Measurements from ENCODE around the gene UNC5A.

Gene UNC5A

DNA sequence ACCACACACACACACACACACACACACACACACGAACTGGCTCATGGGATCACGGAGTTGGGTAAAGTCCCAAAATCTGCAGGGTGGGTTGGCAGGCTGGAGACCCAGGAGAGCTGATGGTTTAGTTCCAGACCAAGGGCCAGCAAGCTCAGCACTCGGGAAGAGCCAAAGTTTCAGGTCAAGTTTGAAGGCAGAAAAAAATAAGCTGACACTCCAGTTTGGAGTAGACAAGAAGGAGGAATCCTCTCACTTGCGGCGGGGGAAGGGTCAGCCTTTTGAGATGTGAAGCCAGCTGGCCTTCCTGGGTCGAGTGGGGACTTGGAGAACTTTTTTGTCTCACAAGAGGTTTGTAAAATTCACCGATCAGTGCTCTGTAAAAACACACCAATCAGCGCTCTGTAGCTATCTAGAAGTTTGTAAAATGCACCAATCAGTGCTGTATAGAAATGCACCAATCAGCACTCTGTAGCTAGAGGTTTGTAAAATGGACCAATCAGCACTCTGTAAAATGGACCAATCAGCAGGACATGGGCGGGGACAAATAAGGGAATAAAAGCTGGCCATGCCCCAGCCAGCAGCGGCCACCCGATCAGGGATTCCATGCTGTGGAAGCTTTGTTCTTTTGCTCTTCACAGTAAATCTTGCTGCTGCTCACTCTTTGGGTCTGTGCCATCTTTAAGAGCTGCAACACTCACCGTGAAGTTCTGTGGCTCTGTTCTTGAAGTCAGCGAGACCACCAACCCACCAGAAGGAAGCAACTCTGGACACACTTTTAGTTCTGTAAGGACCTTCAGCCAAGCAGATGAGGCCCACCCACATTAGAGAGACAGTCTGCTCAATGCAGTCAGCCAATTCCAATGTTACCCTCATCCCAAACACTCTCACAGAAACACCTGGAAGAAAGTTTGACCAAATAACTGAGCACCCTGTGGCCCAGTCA lies 37.8 kb upstream of the UNC5A start:
- no peak overlapping the region for H3K4ac ChIP-seq (ENCODE audit: low read length)
- no peak overlapping the region for H2BK15ac ChIP-seq (ENCODE audit: low read length)
- H3K27ac ChIP-seq (replicated peaks; ENCODE audit: low read length) = no peak overlapping the region
- H3K79me1 ChIP-seq (ENCODE audit: low read depth, low read length) = no peaks in the 10 kb centered on the region
- no peak for DNase-seq (ENCODE audit: low spot score)
- no peak overlapping the region for H3K9ac ChIP-seq (ENCODE audit: low read depth, low read length, poor library complexity)
- H2AK5ac ChIP-seq (ENCODE audit: low read depth, low read length) = no peak overlapping the region
- H2BK120ac ChIP-seq (ENCODE audit: low read depth, low read length) = no peak overlapping the region
- no peak overlapping the region for H3K4me2 ChIP-seq (ENCODE audit: insufficient read depth, low read length, poor library complexity, severe bottlenecking)
- H3K9me3 ChIP-seq (replicated peaks in 1 of 2; ENCODE audit: control insufficient read depth in 2 of 2, insufficient read depth in 1 of 2, low read depth in 1 of 2, low read length in 2 of 2) = peaks cover 0 to 2% of the 10 kb centered on the region in 2 donors
- H3K36me3 ChIP-seq (replicated peaks in 1 of 2; ENCODE audit: control insufficient read depth in 2 of 2, insufficient read depth in 2 of 2, low read length in 2 of 2) = no peaks in the 10 kb centered on the region
- H2BK12ac ChIP-seq (ENCODE audit: low read length) = no peak overlapping the region
- H3K4me3 ChIP-seq (ENCODE audit: low read length in 2 of 2) = no peak overlapping the region
- H4K91ac ChIP-seq (ENCODE audit: low read depth, low read length, poor library complexity) = no peak overlapping the region
- no peak overlapping the region for H3K14ac ChIP-seq (ENCODE audit: low read length)
- H3K23ac ChIP-seq (ENCODE audit: low read depth, low read length, poor library complexity) = no peak overlapping the region
- peaks cover 0 to 7% of the 10 kb centered on the region in 2 donors for H3K4me1 ChIP-seq (ENCODE audit: control insufficient read depth in 2 of 2, insufficient read depth in 1 of 2, low read depth in 1 of 2, low read length in 2 of 2)
- no peak overlapping the region for H4K8ac ChIP-seq (ENCODE audit: low read depth, low read length)
- H3K27me3 ChIP-seq (ENCODE audit: control insufficient read depth in 3 of 3, insufficient read depth in 3 of 3, low read depth in 1 of 3, low read length in 3 of 3) = peaks cover 0 to 38% (median 0%) of the 10 kb centered on the region in 3 experiments
- WGBS, 2 donors (ENCODE audit: extremely low coverage in 2 of 2, insufficient read length in 2 of 2, insufficient replicate concordance in 1 of 2) = no CpG with 5 or more reads among the region's 13 CpGs
- no peak overlapping the region for H2BK5ac ChIP-seq (ENCODE audit: low read length)
- no peak overlapping the region for H2AFZ ChIP-seq (ENCODE audit: low read length)
- no peak overlapping the region for H3K18ac ChIP-seq (ENCODE audit: low read length)

DNA sequence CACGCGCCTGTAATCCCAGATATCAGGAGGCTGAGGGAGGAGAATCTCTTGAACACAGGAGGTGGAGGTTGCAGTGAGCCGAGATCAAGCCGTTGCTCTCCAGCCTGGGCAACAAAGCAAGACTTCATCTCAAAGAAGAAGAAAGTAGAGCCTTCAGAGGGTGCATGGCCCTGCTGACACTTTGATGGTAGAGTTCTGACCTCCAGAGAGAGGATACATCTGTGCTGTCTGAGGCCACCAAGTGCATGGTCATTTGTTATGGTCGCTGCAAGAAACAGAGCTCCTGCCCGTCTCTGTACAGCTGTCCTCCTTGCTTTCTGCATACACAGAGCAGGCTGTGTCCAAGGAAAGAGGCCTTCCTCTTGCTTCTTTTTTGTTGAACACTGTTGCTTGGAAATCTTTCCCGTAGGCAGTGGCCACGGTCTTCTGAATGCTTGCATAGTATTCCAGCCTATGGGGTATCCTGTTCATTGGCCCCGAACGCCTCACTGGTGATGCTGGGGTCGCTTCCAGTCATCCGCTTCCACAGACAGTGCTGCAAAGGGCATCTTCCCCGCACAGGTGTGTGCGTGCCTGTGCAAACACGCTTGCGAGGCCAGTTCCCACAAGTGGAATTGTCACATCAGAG lies 36.8 kb upstream of the UNC5A start:
- H2BK12ac ChIP-seq (ENCODE audit: low read length) = no peak overlapping the region
- H3K9me3 ChIP-seq (replicated peaks in 1 of 2; ENCODE audit: control insufficient read depth in 2 of 2, insufficient read depth in 1 of 2, low read depth in 1 of 2, low read length in 2 of 2) = peaks cover 0 to 2% of the 10 kb centered on the region in 2 donors
- no peak overlapping the region for H3K18ac ChIP-seq (ENCODE audit: low read length)
- no peak overlapping the region for H4K8ac ChIP-seq (ENCODE audit: low read depth, low read length)
- H2AFZ ChIP-seq (ENCODE audit: low read length) = no peak overlapping the region
- no peak overlapping the region for H3K4me2 ChIP-seq (ENCODE audit: insufficient read depth, low read length, poor library complexity, severe bottlenecking)
- no peak overlapping the region for H3K27ac ChIP-seq (replicated peaks; ENCODE audit: low read length)
- no peak overlapping the region for H3K14ac ChIP-seq (ENCODE audit: low read length)
- DNase-seq (ENCODE audit: low spot score) = no peak
- no peak overlapping the region for H2BK15ac ChIP-seq (ENCODE audit: low read length)
- no peak overlapping the region for H2AK5ac ChIP-seq (ENCODE audit: low read depth, low read length)
- no peak overlapping the region for H3K23ac ChIP-seq (ENCODE audit: low read depth, low read length, poor library complexity)
- H2BK5ac ChIP-seq (ENCODE audit: low read length) = no peak overlapping the region
- peaks cover 0 to 7% of the 10 kb centered on the region in 2 donors for H3K4me1 ChIP-seq (ENCODE audit: control insufficient read depth in 2 of 2, insufficient read depth in 1 of 2, low read depth in 1 of 2, low read length in 2 of 2)
- no peak overlapping the region for H3K4me3 ChIP-seq (ENCODE audit: low read length in 2 of 2)
- no peak overlapping the region for H2BK120ac ChIP-seq (ENCODE audit: low read depth, low read length)
- WGBS, 2 donors (ENCODE audit: extremely low coverage in 2 of 2, insufficient read length in 2 of 2, insufficient replicate concordance in 1 of 2) = no CpG with 5 or more reads among the region's 16 CpGs
- H3K9ac ChIP-seq (ENCODE audit: low read depth, low read length, poor library complexity) = no peak overlapping the region
- H3K4ac ChIP-seq (ENCODE audit: low read length) = no peak overlapping the region
- no peak overlapping the region for H4K91ac ChIP-seq (ENCODE audit: low read depth, low read length, poor library complexity)
- H3K27me3 ChIP-seq (ENCODE audit: control insufficient read depth in 3 of 3, insufficient read depth in 3 of 3, low read depth in 1 of 3, low read length in 3 of 3) = peaks cover 0 to 43% (median 0%) of the 10 kb centered on the region in 3 experiments
- H3K79me1 ChIP-seq (ENCODE audit: low read depth, low read length) = no peaks in the 10 kb centered on the region
- no peaks in the 10 kb centered on the region for H3K36me3 ChIP-seq (replicated peaks in 1 of 2; ENCODE audit: control insufficient read depth in 2 of 2, insufficient read depth in 2 of 2, low read length in 2 of 2)

DNA sequence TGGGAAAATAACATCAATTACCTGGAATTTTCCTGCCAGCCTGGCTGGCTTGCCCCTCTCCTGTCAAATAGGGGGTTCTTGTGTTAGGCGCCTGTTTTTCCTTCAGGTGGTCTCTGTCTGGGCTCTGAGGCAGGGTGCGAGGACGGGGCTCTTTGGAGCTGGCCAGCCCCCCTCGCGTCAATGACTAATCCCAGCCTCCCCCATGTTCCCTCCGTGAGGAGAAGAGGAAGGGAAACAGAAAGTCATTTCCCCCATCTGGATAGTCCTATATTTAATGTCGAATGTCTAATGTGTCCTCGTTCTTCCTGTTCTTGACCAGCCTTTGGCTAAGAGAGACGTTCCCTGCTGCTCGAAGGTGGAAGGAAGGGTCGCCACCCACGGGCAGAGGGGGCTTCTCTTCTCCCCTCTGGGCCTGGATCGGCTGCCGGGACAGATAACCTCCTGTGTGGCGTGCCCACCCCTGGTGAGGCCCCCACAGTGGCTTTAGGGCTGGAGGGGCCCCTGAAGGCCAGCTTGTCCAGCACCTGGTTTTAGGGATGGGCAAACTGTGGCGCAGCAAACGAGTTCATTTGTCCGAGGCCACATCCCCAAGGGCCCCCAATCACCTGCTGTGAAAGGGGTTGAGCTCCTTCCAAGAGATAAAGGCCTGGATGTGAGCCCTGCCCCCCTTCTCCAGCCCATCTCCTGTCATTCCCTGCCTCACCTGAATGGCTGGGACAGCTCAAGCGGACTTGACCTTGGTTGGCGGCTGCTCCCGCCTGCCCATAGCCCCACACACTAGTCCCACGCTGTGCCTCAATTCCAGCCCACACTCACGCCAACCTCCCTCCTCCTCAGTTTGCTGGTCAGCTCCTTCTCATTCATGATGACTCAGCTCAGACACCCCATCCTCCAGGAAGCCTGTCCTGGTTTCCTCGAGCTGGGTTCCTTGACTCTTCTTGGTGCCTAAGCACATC lies 35.9 kb upstream of the UNC5A start:
- H3K36me3 ChIP-seq (replicated peaks in 1 of 2; ENCODE audit: control insufficient read depth in 2 of 2, insufficient read depth in 2 of 2, low read length in 2 of 2) = no peaks in the 10 kb centered on the region
- H3K4ac ChIP-seq (ENCODE audit: low read length) = no peak overlapping the region
- no peak for DNase-seq (ENCODE audit: low spot score)
- H3K18ac ChIP-seq (ENCODE audit: low read length) = peak overlapping the region; percentile 44
- H3K9me3 ChIP-seq (replicated peaks in 1 of 2; ENCODE audit: control insufficient read depth in 2 of 2, insufficient read depth in 1 of 2, low read depth in 1 of 2, low read length in 2 of 2) = peaks cover 0 to 2% of the 10 kb centered on the region in 2 donors
- H3K27ac ChIP-seq (replicated peaks; ENCODE audit: low read length) = no peak overlapping the region
- H4K91ac ChIP-seq (ENCODE audit: low read depth, low read length, poor library complexity) = no peak overlapping the region
- no peak overlapping the region for H3K14ac ChIP-seq (ENCODE audit: low read length)
- H3K79me1 ChIP-seq (ENCODE audit: low read depth, low read length) = no peaks in the 10 kb centered on the region
- no peak overlapping the region for H2BK5ac ChIP-seq (ENCODE audit: low read length)
- H2BK120ac ChIP-seq (ENCODE audit: low read depth, low read length) = no peak overlapping the region
- no peak overlapping the region for H2AFZ ChIP-seq (ENCODE audit: low read length)
- H2BK12ac ChIP-seq (ENCODE audit: low read length) = no peak overlapping the region
- no peak overlapping the region for H4K8ac ChIP-seq (ENCODE audit: low read depth, low read length)
- no peak overlapping the region for H3K4me2 ChIP-seq (ENCODE audit: insufficient read depth, low read length, poor library complexity, severe bottlenecking)
- H3K4me3 ChIP-seq (ENCODE audit: low read length in 2 of 2) = no peak overlapping the region
- WGBS, 2 donors (ENCODE audit: extremely low coverage in 2 of 2, insufficient read length in 2 of 2, insufficient replicate concordance in 1 of 2) = no CpG with 5 or more reads among the region's 24 CpGs
- H3K4me1 ChIP-seq (ENCODE audit: control insufficient read depth in 2 of 2, insufficient read depth in 1 of 2, low read depth in 1 of 2, low read length in 2 of 2) = peaks cover 0 to 7% of the 10 kb centered on the region in 2 donors
- peak overlapping the region; percentile 24 for H2BK15ac ChIP-seq (ENCODE audit: low read length)
- peak overlapping the region; percentile 22 for H3K9ac ChIP-seq (ENCODE audit: low read depth, low read length, poor library complexity)
- peaks cover 0 to 52% (median 0%) of the 10 kb centered on the region in 3 experiments for H3K27me3 ChIP-seq (ENCODE audit: control insufficient read depth in 3 of 3, insufficient read depth in 3 of 3, low read depth in 1 of 3, low read length in 3 of 3)
- peak overlapping the region; percentile 11 for H3K23ac ChIP-seq (ENCODE audit: low read depth, low read length, poor library complexity)
- H2AK5ac ChIP-seq (ENCODE audit: low read depth, low read length) = peak overlapping the region; percentile 40
